Neural cell (in vitro differentiated cells): ENCODE results near the gene FAM163A.

Experiments
- EZH2 ChIP-seq: fragments of 200-600, 300-800 bp; shearing (Covaris generic), sonication (generic); IDR thresholded peaks from 2 replicates; pipeline ENCODE4 v1.6.1; 2014; ENCODE audit warnings: antibody characterized with exemption, low read length, borderline replicate concordance, mild to moderate bottlenecking; ENCODE audit not compliant: insufficient read depth, poor library complexity, severe bottlenecking
- TF ChIP-seq, protein P1 (sequence below): fragments of 450-650 bp; IDR thresholded peaks from 2 replicates; pipeline ENCODE4 v1.5.1; 2014; ENCODE audit warnings: antibody characterized with exemption, mild to moderate bottlenecking, moderate library complexity; ENCODE audit not compliant: poor library complexity, severe bottlenecking

DNA sequence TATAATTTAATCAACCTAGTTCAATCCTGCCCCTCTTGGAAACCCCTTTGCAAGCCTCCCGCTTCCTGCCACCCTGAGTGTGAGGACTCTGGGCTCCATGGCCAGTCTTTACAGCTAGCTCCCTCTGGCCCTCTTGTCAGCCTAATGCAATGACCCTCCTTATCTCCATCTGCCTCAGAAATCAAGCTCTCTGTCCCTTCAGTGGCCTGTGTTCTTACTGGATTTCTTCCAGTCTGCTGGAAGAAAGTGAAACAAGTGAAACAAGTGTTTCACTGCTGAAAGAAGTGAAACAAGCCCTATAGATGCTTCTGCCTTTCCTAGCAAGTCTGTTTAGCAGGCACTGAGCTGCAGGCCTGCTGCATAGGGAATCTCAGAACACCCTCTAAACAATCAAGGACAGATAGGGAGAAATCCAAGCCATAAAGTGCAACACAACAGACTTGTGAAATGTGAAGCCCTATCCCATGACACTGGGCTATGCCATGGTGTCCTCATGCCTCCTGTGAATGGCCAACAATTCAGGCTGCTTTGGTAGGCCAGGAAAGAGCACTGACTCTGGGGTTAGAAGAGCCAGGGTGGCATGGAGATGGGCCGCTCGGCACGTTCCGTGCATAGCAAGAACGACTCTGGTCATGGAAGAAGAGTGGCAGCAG lies 55.9 kb downstream of the FAM163A start:
- TF ChIP-seq EZH2 = no peak
- TF ChIP-seq, protein P1, sequence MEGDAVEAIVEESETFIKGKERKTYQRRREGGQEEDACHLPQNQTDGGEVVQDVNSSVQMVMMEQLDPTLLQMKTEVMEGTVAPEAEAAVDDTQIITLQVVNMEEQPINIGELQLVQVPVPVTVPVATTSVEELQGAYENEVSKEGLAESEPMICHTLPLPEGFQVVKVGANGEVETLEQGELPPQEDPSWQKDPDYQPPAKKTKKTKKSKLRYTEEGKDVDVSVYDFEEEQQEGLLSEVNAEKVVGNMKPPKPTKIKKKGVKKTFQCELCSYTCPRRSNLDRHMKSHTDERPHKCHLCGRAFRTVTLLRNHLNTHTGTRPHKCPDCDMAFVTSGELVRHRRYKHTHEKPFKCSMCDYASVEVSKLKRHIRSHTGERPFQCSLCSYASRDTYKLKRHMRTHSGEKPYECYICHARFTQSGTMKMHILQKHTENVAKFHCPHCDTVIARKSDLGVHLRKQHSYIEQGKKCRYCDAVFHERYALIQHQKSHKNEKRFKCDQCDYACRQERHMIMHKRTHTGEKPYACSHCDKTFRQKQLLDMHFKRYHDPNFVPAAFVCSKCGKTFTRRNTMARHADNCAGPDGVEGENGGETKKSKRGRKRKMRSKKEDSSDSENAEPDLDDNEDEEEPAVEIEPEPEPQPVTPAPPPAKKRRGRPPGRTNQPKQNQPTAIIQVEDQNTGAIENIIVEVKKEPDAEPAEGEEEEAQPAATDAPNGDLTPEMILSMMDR = no peak
